Hair follicle dermal papilla cell (primary cell): ENCODE data around the gene RIPPLY2. TPM values are rescaled to one million over a fixed set of nuclear protein-coding genes. Genes with fewer than 3 reads are reported as not detected.

ENCODE experiments used
- total RNA-seq: library from RNA; depleted of rRNA; stranded (reverse); fragments of >200 nt; gene quantifications from 2 replicates; pipeline ENCODE4 v1.2.3, GENCODE V29; 2012

Gene RIPPLY2
- 0.61 and 0.97 TPM in 2 replicates for total RNA-seq

GRCh38 chr6:83853178-83854000 lies at the start of gene RIPPLY2:
TSS of gene RIPPLY2 (plus strand) at chr6:83853360. CDS start at chr6:83853417, 57 bp downstream.

GRCh38 chr6:83859410-83860358 lies 6.5 kb downstream of the RIPPLY2 start, which contains the start of gene CYB5R4:
TSS of gene CYB5R4 (plus strand) at chr6:83859689. CDS start at chr6:83859783, 94 bp downstream.

Other genes with a start within 250 kb of the RIPPLY2 start
- gene SNAP91, start 144.3 kb upstream of the RIPPLY2 start, total RNA-seq, result 0.49 and 1.1 TPM in 2 replicates
- 6.9 and 8.0 TPM in 2 replicates for gene CYB5R4, start 6.3 kb downstream of the RIPPLY2 start, total RNA-seq
- 0.12 and 0.32 TPM in 2 replicates for gene MRAP2, start 180.4 kb downstream of the RIPPLY2 start, total RNA-seq